ENCODE results near the gene PDE4D.

PDE4D gene

DNA sequence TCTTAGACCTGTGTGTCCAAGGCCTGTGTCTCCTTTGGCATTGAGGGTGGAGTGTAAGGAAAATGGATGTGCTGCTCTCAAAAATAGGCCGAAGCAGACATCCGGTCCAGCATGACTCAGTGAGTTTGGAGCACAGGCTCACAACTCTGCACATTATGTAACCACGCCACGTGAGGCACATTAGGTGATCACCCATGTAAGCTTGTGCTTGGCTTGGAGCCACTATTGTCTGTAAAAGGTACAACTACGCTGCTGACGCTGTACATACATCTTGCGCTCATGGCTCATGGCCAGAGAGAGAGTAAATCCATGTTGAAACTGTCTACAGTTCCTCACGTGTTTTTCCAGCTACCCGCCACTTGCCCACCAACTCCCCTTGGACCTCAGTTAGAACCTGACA, 177.5 kb downstream of the PDE4D start:
- no peaks in the 10 kb centered on the region for H3K36me3 ChIP-seq
- TF ChIP-seq, protein P1, sequence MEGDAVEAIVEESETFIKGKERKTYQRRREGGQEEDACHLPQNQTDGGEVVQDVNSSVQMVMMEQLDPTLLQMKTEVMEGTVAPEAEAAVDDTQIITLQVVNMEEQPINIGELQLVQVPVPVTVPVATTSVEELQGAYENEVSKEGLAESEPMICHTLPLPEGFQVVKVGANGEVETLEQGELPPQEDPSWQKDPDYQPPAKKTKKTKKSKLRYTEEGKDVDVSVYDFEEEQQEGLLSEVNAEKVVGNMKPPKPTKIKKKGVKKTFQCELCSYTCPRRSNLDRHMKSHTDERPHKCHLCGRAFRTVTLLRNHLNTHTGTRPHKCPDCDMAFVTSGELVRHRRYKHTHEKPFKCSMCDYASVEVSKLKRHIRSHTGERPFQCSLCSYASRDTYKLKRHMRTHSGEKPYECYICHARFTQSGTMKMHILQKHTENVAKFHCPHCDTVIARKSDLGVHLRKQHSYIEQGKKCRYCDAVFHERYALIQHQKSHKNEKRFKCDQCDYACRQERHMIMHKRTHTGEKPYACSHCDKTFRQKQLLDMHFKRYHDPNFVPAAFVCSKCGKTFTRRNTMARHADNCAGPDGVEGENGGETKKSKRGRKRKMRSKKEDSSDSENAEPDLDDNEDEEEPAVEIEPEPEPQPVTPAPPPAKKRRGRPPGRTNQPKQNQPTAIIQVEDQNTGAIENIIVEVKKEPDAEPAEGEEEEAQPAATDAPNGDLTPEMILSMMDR (IDR thresholded peaks at IDR 0.05; ENCODE audit: low read depth, low read length), result no peak
- H3K27me3 ChIP-seq (ENCODE audit: insufficient read depth, low read depth, severe bottlenecking), result no peaks in the 10 kb centered on the region
- H3K27ac ChIP-seq, result no peak overlapping the region
- H3K4me3 ChIP-seq (ENCODE audit: low read depth, low read length), result no peak overlapping the region
- peaks cover 7% of the 10 kb centered on the region for H3K9me3 ChIP-seq (ENCODE audit: severe bottlenecking)
- no peak for DNase-seq

DNA sequence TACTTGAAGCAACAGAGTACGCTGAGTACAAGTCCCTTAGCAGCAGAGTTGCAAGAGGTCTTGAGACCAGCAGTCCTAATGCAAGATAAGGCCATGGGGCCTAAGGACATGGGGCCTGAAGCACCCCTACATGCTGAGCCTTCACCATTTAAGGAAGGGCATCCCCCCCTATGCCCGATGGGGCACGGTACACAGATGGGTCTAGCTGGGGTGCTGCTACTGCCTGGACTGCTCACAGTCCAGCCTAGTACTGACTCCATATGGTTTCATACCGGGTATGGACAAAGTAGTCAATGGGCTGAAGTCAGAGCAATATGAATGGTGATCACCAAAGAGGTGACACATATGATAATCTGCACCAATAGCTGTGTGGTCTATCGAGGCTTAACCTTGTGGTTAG, 178.3 kb downstream of the PDE4D start:
- no peak overlapping the region for H3K4me3 ChIP-seq (ENCODE audit: low read depth, low read length)
- no peaks in the 10 kb centered on the region for H3K27me3 ChIP-seq (ENCODE audit: insufficient read depth, low read depth, severe bottlenecking)
- peaks cover 7% of the 10 kb centered on the region for H3K9me3 ChIP-seq (ENCODE audit: severe bottlenecking)
- H3K36me3 ChIP-seq, result no peaks in the 10 kb centered on the region
- no peak overlapping the region for H3K27ac ChIP-seq
- TF ChIP-seq, protein P1 (IDR thresholded peaks at IDR 0.05; ENCODE audit: low read depth, low read length), result no peak
- no peak for DNase-seq

DNA sequence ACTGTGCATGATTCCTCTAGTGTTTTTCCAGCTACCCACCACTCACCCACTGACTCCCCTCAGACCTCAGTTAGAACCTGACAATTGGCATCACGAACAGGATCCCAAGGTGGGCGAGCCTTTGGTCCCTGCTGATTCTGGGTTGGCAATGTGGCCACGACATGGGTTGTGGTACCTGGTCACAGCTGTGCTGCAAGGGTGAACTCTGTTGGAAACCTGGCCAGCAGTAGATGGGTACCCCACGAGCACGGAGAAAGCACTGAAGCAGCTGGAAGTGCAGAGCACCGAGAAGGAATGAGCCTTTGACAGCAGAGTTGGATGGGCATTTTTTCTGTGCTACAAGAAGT, 180.1 kb downstream of the PDE4D start:
- Histone ChIP-seq H3K4me3 (ENCODE audit: low read depth, low read length) (no peak overlapping the region), H3K36me3 (no peaks in the 10 kb centered on the region), H3K27ac (no peak overlapping the region), H3K27me3 (ENCODE audit: insufficient read depth, low read depth, severe bottlenecking) (no peaks in the 10 kb centered on the region), H3K9me3 (ENCODE audit: severe bottlenecking) (peaks cover 7% of the 10 kb centered on the region)
- DNase-seq, result no peak
- TF ChIP-seq, protein P1 (IDR thresholded peaks at IDR 0.05; ENCODE audit: low read depth, low read length), result no peak

DNA sequence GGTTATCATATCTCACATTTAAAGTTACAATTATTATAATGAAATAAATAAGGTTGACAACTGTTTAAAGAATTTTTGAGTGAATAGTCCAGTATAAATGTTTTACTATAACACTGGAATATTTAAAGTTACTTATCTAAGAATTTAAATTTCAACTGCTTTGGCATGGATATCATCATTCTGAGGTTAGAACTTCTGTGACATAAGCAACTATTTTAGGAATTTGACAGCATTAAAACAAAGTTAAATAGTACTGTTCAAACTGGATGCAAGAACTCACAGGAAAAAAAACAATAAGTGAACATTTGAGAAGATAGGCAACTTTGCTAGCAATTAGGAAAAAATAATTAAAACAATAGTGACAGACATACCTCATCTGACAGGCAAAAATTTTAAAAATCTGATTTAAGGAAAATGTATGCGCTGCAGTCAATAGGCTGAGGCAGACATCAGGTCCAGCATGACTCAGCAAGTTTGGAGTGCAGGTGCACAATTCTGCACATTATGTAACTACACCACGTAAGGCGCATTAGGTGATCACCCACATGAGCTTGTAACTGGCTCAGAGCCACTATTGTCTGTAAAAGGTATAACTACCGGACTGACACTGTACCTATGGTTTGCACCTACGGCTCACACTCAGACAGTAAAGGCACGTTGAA, 180.6 kb downstream of the PDE4D start:
- TF ChIP-seq, protein P1 (IDR thresholded peaks at IDR 0.05; ENCODE audit: low read depth, low read length), result no peak
- no peak overlapping the region for H3K27ac ChIP-seq
- peak; percentile 13 for DNase-seq

DNA sequence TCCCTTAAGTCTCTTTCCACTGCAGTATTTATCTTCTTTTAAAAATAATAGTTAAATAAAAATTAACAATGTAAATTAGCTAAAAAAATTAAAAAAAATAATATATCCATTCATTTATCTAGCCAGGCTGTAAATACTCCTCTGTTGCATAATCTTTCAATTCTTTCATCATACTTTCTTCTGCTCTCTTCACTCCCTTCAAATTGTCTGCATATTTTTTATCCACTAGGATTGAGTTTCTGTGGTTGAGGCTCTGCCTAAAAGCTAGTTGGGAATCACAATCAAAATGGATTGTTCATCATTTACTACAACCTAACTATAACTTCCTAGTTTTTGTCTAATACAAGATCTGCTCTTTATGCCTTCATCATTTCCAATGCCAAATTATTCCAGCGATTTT, 182.2 kb downstream of the PDE4D start:
- Histone ChIP-seq H3K27me3 (ENCODE audit: insufficient read depth, low read depth, severe bottlenecking) (no peaks in the 10 kb centered on the region), H3K4me3 (ENCODE audit: low read depth, low read length) (no peak overlapping the region), H3K27ac (no peak overlapping the region), H3K9me3 (ENCODE audit: severe bottlenecking) (peaks cover 7% of the 10 kb centered on the region), H3K36me3 (no peaks in the 10 kb centered on the region)
- DNase-seq, result no peak
- TF ChIP-seq, protein P1 (IDR thresholded peaks at IDR 0.05; ENCODE audit: low read depth, low read length), result no peak

More for the DNA sequence above, 180.6 kb downstream of the PDE4D start:
- no peaks in the 10 kb centered on the region for H3K36me3 ChIP-seq
- H3K9me3 ChIP-seq (ENCODE audit: severe bottlenecking), result peaks cover 7% of the 10 kb centered on the region
- H3K27me3 ChIP-seq (ENCODE audit: insufficient read depth, low read depth, severe bottlenecking), result no peaks in the 10 kb centered on the region
- H3K4me3 ChIP-seq (ENCODE audit: low read depth, low read length), result no peak overlapping the region

DNA sequence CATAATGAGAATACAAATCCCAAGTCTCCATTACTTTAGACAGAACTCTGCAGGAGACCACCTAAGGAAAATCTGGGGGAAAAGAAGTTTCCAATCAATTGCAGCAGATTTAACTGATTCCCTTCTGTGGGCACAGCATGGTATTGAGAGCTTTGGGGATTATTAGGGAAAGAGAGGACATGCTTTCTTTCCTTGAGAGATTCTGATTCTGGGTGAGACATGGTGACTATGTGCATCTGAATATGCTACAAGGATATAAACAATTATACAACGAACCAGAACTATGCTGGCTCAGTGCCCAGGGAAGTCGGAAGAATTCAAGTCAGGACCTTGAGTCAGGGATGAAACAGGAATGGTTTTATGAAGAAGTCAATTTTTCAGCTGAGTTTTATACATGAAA, 183.7 kb downstream of the PDE4D start:
- H3K27me3 ChIP-seq (ENCODE audit: insufficient read depth, low read depth, severe bottlenecking), result no peaks in the 10 kb centered on the region
- H3K9me3 ChIP-seq (ENCODE audit: severe bottlenecking), result peaks cover 7% of the 10 kb centered on the region
- H3K36me3 ChIP-seq, result no peaks in the 10 kb centered on the region
- peak; percentile 15 for DNase-seq
- H3K4me3 ChIP-seq (ENCODE audit: low read depth, low read length), result no peak overlapping the region; the same call in 1 of the 2 replicates
- peak overlapping the region; percentile 39; the same call in 1 of the 2 replicates for H3K27ac ChIP-seq
- TF ChIP-seq, protein P1 (IDR thresholded peaks at IDR 0.05; ENCODE audit: low read depth, low read length), result no peak
